HUES6 (cell line): Measurements from ENCODE around the gene RAD51B.

ENCODE experiments used
- H3K27ac ChIP-seq: 2 replicates; pipeline ENCODE4 v1.7.0; 2013; ENCODE audit warnings: low read depth, mild to moderate bottlenecking, low read length, inconsistent platforms
- H3K27me3 ChIP-seq: 2 replicates; pipeline ENCODE4 v1.6.1; 2013; ENCODE audit warnings: low read length; ENCODE audit not compliant: control insufficient read depth, insufficient read depth
- H3K36me3 ChIP-seq: 2 replicates; pipeline ENCODE4 v1.6.1; 2013; ENCODE audit warnings: low read length; ENCODE audit not compliant: control insufficient read depth, insufficient read depth
- H3K4me1 ChIP-seq: 2 replicates; pipeline ENCODE4 v1.6.1; 2013; ENCODE audit warnings: low read length; ENCODE audit not compliant: control insufficient read depth, insufficient read depth
- H3K4me3 ChIP-seq: 2 replicates; pipeline ENCODE4 v1.5.1; 2013; ENCODE audit warnings: low read depth, low read length
- H3K9ac ChIP-seq: one replicate; pipeline ENCODE4 v1.6.1; 2013; ENCODE audit warnings: mild to moderate bottlenecking, low read length
- H3K9me3 ChIP-seq: 2 replicates; pipeline ENCODE4 v1.6.1; 2013; ENCODE audit warnings: low read depth, low read length; ENCODE audit not compliant: control insufficient read depth, insufficient read depth

RAD51B gene

GRCh38 chr14:68521961-68522509, 702.5 kb downstream of the RAD51B start:
- no peak overlapping the region for H3K9ac ChIP-seq
- H3K9me3 ChIP-seq = peaks cover 7% of the 10 kb centered on the region; the same call in 1 of the 2 replicates
- peaks cover 44% of the 10 kb centered on the region for H3K4me1 ChIP-seq
- 0 out of 2 replicates have a peak overlapping the region, but pooled peaks have one; percentile 45 for H3K27ac ChIP-seq
- H3K4me3 ChIP-seq = no peak overlapping the region
- no peaks in the 10 kb centered on the region for H3K36me3 ChIP-seq
- no peaks in the 10 kb centered on the region for H3K27me3 ChIP-seq

- H3K4me1 ChIP-seq = peaks cover 44% of the 10 kb centered on the region
- no peak overlapping the region for H3K27ac ChIP-seq
- no peaks in the 10 kb centered on the region for H3K36me3 ChIP-seq
- H3K9ac ChIP-seq = no peak overlapping the region
- no peaks in the 10 kb centered on the region for H3K27me3 ChIP-seq
- peaks cover 7% of the 10 kb centered on the region; the same call in 1 of the 2 replicates for H3K9me3 ChIP-seq
- H3K4me3 ChIP-seq = no peak overlapping the region
Observed at GRCh38 chr14:68522510-68523325, 703.1 kb downstream of the RAD51B start.

- peaks cover 10% of the 10 kb centered on the region; the same call in 1 of the 2 replicates for H3K9me3 ChIP-seq
- H3K9ac ChIP-seq = no peak overlapping the region
- H3K27ac ChIP-seq = no peak overlapping the region
- peaks cover 39% of the 10 kb centered on the region for H3K4me1 ChIP-seq
- H3K27me3 ChIP-seq = no peaks in the 10 kb centered on the region
- no peaks in the 10 kb centered on the region for H3K36me3 ChIP-seq
- H3K4me3 ChIP-seq = no peak overlapping the region
Observed at GRCh38 chr14:68523326-68523610, 703.7 kb downstream of the RAD51B start.

GRCh38 chr14:68523989-68524725, 704.6 kb downstream of the RAD51B start:
- Histone ChIP-seq H3K9me3 (peaks cover 14% of the 10 kb centered on the region; the same call in 1 of the 2 replicates), H3K27ac (no peak overlapping the region), H3K4me3 (no peak overlapping the region), H3K9ac (no peak overlapping the region), H3K36me3 (no peaks in the 10 kb centered on the region), H3K27me3 (no peaks in the 10 kb centered on the region), H3K4me1 (peaks cover 32% of the 10 kb centered on the region)

GRCh38 chr14:68525516-68525915, 705.9 kb downstream of the RAD51B start:
- Histone ChIP-seq H3K4me1 (peaks cover 25% of the 10 kb centered on the region), H3K36me3 (no peaks in the 10 kb centered on the region), H3K27me3 (no peaks in the 10 kb centered on the region), H3K9me3 (peaks cover 26% of the 10 kb centered on the region; the same call in 1 of the 2 replicates), H3K9ac (no peak overlapping the region), H3K4me3 (no peak overlapping the region), H3K27ac (no peak overlapping the region)

- no peaks in the 10 kb centered on the region for H3K27me3 ChIP-seq
- no peak overlapping the region for H3K4me3 ChIP-seq
- H3K27ac ChIP-seq = no peak overlapping the region
- H3K9ac ChIP-seq = no peak overlapping the region
- peaks cover 16% of the 10 kb centered on the region; the same call in 1 of the 2 replicates for H3K4me1 ChIP-seq
- peaks cover 35% of the 10 kb centered on the region; the same call in 1 of the 2 replicates for H3K9me3 ChIP-seq
- no peaks in the 10 kb centered on the region for H3K36me3 ChIP-seq
Observed at GRCh38 chr14:68526512-68527091, 707.0 kb downstream of the RAD51B start.

GRCh38 chr14:68527329-68527851, 707.8 kb downstream of the RAD51B start:
- Histone ChIP-seq H3K9me3 (peaks cover 38% of the 10 kb centered on the region; the same call in 1 of the 2 replicates), H3K36me3 (no peaks in the 10 kb centered on the region), H3K9ac (no peak overlapping the region), H3K4me1 (peaks cover 8% of the 10 kb centered on the region; the same call in 1 of the 2 replicates), H3K27ac (no peak overlapping the region), H3K27me3 (no peaks in the 10 kb centered on the region), H3K4me3 (no peak overlapping the region)

- H3K27me3 ChIP-seq = no peaks in the 10 kb centered on the region
- H3K4me3 ChIP-seq = no peak overlapping the region
- H3K36me3 ChIP-seq = no peaks in the 10 kb centered on the region
- no peak overlapping the region for H3K9ac ChIP-seq
- peaks cover under 1% of the 10 kb centered on the region; the same call in 1 of the 2 replicates for H3K4me1 ChIP-seq
- H3K27ac ChIP-seq = no peak overlapping the region
- peaks cover 38% of the 10 kb centered on the region; the same call in 1 of the 2 replicates for H3K9me3 ChIP-seq
Observed at GRCh38 chr14:68528040-68528687, 708.6 kb downstream of the RAD51B start.

GRCh38 chr14:68530443-68530842, 710.9 kb downstream of the RAD51B start:
- H3K9ac ChIP-seq = no peak overlapping the region
- no peak overlapping the region for H3K4me3 ChIP-seq
- H3K27ac ChIP-seq = no peak overlapping the region
- H3K27me3 ChIP-seq = no peaks in the 10 kb centered on the region
- peaks cover 31% of the 10 kb centered on the region; the same call in 1 of the 2 replicates for H3K9me3 ChIP-seq
- H3K36me3 ChIP-seq = no peaks in the 10 kb centered on the region
- no peaks in the 10 kb centered on the region for H3K4me1 ChIP-seq

GRCh38 chr14:68532496-68532895, 712.9 kb downstream of the RAD51B start:
- H3K4me3 ChIP-seq = no peak overlapping the region
- H3K27ac ChIP-seq = no peak overlapping the region
- no peak overlapping the region for H3K9ac ChIP-seq
- no peaks in the 10 kb centered on the region for H3K4me1 ChIP-seq
- H3K9me3 ChIP-seq = peaks cover 31% of the 10 kb centered on the region; the same call in 1 of the 2 replicates
- no peaks in the 10 kb centered on the region for H3K36me3 ChIP-seq
- no peaks in the 10 kb centered on the region for H3K27me3 ChIP-seq
